Measurements from ENCODE around the gene SCGB1C2. TPM values are rescaled to one million over a fixed set of nuclear protein-coding genes. Genes with fewer than 3 reads are reported as not detected.
"Not testable (repeated sequence)": the region's sequence is repeated elsewhere in the genome, so short reads cannot be mapped to it uniquely, and the experiment has no call there.

Gene SCGB1C2
- total RNA-seq, 2 experiments from 2014 or later, result not detected

DNA sequence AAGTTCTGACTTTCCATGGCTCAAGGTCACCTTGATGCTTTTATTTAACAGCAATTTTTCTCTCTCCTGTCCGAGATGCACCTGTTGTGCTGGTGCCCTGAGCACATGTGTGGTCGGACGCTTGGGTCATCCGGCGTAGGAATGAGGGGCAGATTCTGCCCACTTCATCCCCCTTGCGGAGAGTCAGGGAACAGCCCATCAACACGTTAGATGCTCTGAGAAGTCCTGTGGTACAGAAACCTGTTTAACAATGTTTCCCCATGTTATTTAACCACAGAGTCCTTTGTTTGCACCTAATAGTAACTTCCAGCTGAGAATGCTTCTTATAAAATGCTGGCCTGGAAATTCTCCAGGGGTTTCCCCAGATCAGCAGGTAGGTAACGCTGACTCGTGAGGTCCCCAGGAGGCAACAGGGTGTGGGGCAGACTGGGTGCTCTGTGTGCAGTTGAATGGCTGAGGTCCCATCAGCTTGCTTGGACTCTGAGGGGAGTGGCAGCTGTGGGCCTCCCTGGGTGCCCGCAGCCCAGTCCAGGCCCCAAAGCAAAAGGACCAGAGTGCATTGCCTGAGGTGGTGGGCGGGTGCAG lies 26.2 kb downstream of the SCGB1C2 start:
- ATAC-seq (no peak), DNase-seq (no peak)
- Mint-ChIP-seq H3K27me3 (no peaks in the 10 kb centered on the region), H3K4me3 (no peak overlapping the region), H3K27ac (no peak overlapping the region), H3K9me3 (ENCODE audit: low read depth) (no peaks in the 10 kb centered on the region), H3K4me1 (no peaks in the 10 kb centered on the region), H3K36me3 (ENCODE audit: low read depth) (no peaks in the 10 kb centered on the region)
- CTCF ChIA-PET, result no interaction called here
- POLR2A ChIA-PET, result no interaction called here
- intact Hi-C loops (cut with DNase I, micrococcal nuclease), result no loop called here

DNA sequence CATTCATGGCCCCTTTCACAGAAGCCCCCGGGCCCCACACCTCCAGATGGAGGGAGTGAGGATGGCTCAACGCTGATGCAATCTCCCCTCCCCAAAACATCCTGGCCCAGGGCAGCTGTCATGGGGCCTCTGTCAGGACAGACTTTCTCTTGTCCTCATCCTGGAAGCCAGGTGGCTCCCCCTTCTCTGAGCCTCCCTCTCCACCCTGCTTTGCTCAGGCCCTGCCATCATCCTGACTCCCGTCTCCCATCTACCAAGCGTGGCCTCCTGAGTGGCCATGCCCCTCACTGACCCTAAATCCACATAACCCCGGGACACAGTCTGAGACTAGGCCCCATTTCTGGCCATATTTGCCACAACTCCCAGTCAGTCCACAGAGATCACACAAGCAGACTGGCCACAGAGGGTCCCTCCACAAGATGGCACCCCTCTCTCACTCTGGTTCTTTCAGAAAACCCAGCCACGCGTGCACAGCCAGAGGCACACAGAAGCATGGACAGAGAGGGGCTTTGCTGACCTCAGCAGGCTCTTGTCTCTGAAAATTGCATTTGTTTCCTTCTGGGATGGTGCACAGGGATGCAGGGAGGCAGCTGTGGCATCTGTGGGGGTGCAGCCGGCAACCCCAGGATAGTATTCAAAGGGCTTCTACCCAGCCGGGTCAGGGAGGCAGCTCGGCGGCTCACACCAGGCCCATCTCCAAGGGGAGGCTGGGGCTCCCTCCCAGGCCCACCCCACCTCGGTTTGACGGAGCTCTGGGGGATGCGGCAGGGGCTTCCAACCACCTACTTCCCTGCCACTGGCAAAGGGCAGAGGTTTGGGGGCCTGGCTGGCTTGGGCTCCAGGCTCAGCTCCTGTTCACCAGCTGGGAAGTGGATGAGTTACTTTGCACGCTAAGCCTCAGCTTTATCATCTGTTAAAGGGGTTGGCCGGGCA lies 27.2 kb downstream of the SCGB1C2 start:
- H3K9me3 Mint-ChIP-seq (ENCODE audit: low read depth), result no peaks in the 10 kb centered on the region
- no peaks in the 10 kb centered on the region for H3K27me3 Mint-ChIP-seq
- peak; percentile 45 for DNase-seq
- peak; percentile 26 for ATAC-seq
- H3K36me3 Mint-ChIP-seq (ENCODE audit: low read depth), result no peaks in the 10 kb centered on the region
- ChIA-PET CTCF (interaction anchor here (0.5 kb wide), 3 partner anchors 34 to 402 kb away, joined by 3 to 5 read pairs (median 4); no protein-coding TSS in a partner anchor), POLR2A (no interaction called here)
- H3K4me1 Mint-ChIP-seq, result no peaks in the 10 kb centered on the region
- no peak overlapping the region for H3K4me3 Mint-ChIP-seq
- intact Hi-C loops (cut with DNase I, micrococcal nuclease), result no loop called here
- H3K27ac Mint-ChIP-seq, result no peak overlapping the region

DNA sequence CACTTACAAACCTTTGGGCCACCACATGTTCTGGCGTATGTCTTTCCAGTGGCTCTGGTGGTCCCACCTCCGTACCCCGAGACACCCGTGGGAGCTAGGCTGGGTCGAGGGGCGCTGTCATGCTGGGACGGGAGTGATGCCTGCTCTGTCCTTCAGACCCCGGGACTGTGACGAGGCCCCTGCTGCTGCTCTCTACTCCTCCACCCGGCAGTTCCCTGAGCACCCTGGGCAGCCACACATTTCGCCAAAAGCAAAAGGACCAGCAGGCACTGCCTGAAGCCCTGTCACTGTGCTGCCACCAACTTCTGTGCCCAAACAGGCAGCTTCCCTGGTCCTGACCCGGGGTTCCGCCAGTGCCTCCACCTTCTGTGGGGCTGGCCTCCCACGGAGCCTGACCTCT lies 28.6 kb downstream of the SCGB1C2 start:
- H3K9me3 Mint-ChIP-seq (ENCODE audit: low read depth), result no peaks in the 10 kb centered on the region
- H3K36me3 Mint-ChIP-seq (ENCODE audit: low read depth), result no peaks in the 10 kb centered on the region
- H3K27me3 Mint-ChIP-seq, result no peaks in the 10 kb centered on the region
- no peak overlapping the region for H3K4me3 Mint-ChIP-seq
- DNase-seq, result no peak
- no peak overlapping the region for H3K27ac Mint-ChIP-seq
- intact Hi-C loops (cut with DNase I, micrococcal nuclease), result no loop called here
- ChIA-PET CTCF (no interaction called here), POLR2A (no interaction called here)
- H3K4me1 Mint-ChIP-seq, result no peaks in the 10 kb centered on the region
- no peak for ATAC-seq

DNA sequence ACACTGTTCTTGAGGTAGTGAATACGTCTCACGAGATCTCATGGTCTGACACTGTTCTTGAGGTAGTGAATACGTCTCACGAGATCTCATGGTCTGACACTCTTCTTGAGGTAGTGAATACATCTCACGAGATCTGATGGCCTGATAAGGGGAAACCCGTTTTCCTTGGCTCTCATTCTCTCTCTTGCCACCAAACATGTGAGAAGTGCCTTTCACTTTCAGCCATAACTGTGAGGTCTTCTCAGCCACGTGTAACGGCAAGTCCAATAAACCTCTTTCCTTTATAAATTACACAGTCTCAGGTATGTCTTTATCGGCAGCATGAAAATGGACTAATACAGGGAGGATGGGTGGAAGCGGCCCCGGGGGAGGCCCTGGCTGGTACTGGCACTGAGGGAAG lies 31.2 kb downstream of the SCGB1C2 start:
- CTCF ChIA-PET; intact Hi-C loops (cut with DNase I, micrococcal nuclease); H3K9me3 Mint-ChIP-seq (ENCODE audit: low read depth); H3K4me3 Mint-ChIP-seq; H3K27me3 Mint-ChIP-seq; POLR2A ChIA-PET; H3K36me3 Mint-ChIP-seq (ENCODE audit: low read depth); H3K27ac Mint-ChIP-seq; H3K4me1 Mint-ChIP-seq; DNase-seq; ATAC-seq: not testable (repeated sequence)

DNA sequence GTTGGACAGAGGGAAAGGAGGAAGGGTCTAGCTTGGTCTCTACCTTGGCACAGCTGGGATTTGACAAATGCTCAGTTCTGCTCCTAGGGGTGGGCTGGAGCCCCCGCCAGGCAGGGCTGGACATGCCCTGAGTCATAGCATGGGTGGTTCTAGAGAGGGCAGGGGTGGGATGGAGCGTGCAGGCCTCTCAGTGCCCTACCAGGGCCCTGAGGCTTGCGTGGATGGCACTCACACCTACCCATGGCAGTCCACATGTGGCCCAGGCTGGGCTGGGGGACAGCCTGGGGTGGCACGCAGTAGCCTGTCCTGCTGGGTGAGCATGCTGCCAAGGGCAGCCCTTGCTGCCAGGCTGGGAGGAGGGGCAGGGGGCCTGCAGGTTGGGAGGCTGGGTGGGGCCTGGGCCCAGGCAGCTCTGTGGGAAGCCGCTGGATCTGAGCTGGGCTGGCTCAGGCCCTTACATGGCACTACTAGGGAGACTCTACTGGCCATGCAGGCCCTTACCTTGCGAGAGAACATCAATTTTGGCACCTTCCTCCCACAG lies 32.8 kb downstream of the SCGB1C2 start:
- H3K27ac Mint-ChIP-seq, result no peak overlapping the region
- H3K4me3 Mint-ChIP-seq, result no peak overlapping the region
- ChIA-PET CTCF (no interaction called here), POLR2A (no interaction called here)
- H3K9me3 Mint-ChIP-seq (ENCODE audit: low read depth), result no peaks in the 10 kb centered on the region
- intact Hi-C loops (cut with DNase I, micrococcal nuclease), result no loop called here
- no peaks in the 10 kb centered on the region for H3K36me3 Mint-ChIP-seq (ENCODE audit: low read depth)
- no peak for DNase-seq
- no peaks in the 10 kb centered on the region for H3K4me1 Mint-ChIP-seq
- peaks cover 3% of the 10 kb centered on the region for H3K27me3 Mint-ChIP-seq
- no peak for ATAC-seq

DNA sequence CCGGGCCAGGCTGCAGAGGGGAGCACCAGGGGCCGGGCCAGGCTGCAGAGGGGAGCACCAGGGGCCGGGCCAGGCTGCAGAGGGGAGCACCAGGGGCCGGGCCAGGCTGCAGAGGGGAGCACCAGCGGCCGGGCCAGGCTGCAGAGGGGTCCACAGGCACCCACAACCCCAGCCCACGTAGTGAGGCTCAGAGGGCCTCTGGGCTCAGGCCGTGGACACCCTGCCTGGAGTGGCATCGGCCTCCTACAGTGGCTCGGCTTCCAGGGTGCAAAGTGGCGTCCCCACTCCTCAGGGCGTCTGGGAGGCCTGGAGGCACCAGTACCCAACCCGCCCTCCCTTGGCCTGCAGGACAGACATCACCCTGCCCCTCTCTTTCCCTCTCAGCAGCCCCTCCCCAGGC lies 34.5 kb downstream of the SCGB1C2 start:
- Mint-ChIP-seq H3K27ac (no peak overlapping the region), H3K4me1 (no peaks in the 10 kb centered on the region), H3K9me3 (ENCODE audit: low read depth) (no peaks in the 10 kb centered on the region), H3K27me3 (peaks cover 3% of the 10 kb centered on the region), H3K36me3 (ENCODE audit: low read depth) (no peaks in the 10 kb centered on the region), H3K4me3 (no peak overlapping the region)
- CTCF ChIA-PET, result no interaction called here
- DNase-seq (no peak), ATAC-seq (no peak)
- POLR2A ChIA-PET, result no interaction called here
- intact Hi-C loops (cut with DNase I, micrococcal nuclease), result no loop called here

DNA sequence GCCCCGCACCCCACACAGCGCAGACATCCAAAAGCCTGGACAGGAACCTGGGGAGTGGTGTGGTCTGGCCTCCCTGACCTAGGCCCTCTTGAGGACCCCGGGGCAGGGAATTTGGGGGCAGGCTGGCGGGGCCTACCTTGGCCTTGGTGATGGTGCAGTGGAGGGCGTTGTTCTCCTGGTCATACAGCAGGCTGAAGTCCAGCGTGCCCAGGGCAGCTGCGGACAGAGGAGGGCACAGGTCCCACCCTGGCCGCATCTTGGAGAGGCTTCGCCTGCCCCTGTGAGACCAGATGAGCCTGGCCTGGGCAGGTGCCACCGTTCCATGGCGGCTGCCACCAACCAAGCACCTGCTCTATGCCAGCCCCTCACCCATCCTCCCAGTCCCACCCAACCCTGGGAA lies 35.0 kb downstream of the SCGB1C2 start:
- no peak for ATAC-seq
- Mint-ChIP-seq H3K9me3 (ENCODE audit: low read depth) (no peaks in the 10 kb centered on the region), H3K27ac (no peak overlapping the region), H3K27me3 (peaks cover 3% of the 10 kb centered on the region), H3K36me3 (ENCODE audit: low read depth) (no peaks in the 10 kb centered on the region), H3K4me3 (no peak overlapping the region), H3K4me1 (no peaks in the 10 kb centered on the region)
- CTCF ChIA-PET, result no interaction called here
- POLR2A ChIA-PET, result no interaction called here
- intact Hi-C loops (cut with DNase I, micrococcal nuclease), result no loop called here
- DNase-seq, result no peak

DNA sequence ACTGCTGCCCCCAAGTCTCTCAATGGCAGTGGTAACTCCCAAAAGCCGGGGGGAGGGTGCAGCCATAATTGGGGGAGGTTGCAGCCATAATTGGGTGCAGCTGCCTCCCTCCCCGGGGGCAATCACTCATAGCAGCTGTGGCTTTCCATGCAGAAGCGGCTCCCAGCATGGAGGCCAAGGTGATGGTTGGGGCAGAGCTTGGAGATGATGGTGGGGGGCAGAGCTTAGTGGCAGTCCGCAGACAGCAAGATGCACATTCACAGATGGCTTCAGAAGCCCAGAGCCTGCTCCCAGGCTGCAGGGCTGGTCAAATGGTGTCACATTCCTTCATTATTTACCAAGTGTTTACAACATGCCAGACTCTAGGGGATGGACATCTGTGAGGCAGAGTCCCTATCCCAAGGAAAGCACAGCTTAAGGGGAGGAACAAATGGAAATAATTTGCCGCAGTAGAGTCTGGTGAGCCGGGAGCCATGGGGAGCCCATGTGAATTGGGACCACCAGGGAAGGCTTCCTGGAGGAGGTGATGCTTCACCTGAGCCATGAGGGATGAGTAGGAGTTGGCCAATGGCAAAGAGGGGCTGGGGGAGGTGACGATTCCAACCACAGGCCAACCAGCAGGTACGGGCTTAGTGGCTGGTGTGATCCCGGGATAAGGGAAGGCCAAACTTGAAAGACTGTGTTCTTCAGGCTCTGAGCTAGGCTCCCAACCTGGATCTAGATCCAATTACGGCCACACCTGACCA lies 36.0 kb downstream of the SCGB1C2 start:
- Mint-ChIP-seq H3K9me3 (ENCODE audit: low read depth) (no peaks in the 10 kb centered on the region), H3K4me3 (no peak overlapping the region), H3K27me3 (peaks cover 8% of the 10 kb centered on the region), H3K27ac (no peak overlapping the region), H3K36me3 (ENCODE audit: low read depth) (no peaks in the 10 kb centered on the region), H3K4me1 (no peaks in the 10 kb centered on the region)
- intact Hi-C loops (cut with DNase I, micrococcal nuclease), result no loop called here
- ATAC-seq (no peak), DNase-seq (no peak)
- ChIA-PET POLR2A (no interaction called here), CTCF (interaction anchor here (0.6 kb wide), 1 partner anchor 342 kb away, joined by 3 read pairs; no protein-coding TSS in a partner anchor)

DNA sequence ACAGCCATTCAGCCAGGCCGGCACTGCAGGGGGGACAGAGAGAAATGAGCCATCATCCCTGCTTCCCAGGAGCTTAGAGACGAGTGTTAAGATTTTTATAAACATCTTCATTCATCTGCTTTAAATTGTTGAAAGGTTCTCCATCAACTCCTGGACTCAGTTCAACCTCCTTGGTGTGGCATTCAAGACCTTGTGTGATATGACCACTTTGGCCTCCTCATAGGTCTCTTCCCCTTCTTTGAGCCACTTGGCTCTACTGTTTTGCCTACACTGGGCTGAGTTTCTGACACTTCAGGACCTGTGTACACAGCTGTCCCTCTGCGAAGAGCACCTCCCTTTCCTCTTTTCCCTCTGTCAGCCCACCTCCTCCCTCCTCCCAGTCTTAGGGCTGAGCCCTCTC lies 39.8 kb downstream of the SCGB1C2 start:
- DNase-seq (no peak), ATAC-seq (no peak)
- Mint-ChIP-seq H3K27ac (no peak overlapping the region), H3K4me3 (no peak overlapping the region), H3K4me1 (no peaks in the 10 kb centered on the region), H3K27me3 (peaks cover 17% of the 10 kb centered on the region), H3K36me3 (ENCODE audit: low read depth) (no peaks in the 10 kb centered on the region), H3K9me3 (ENCODE audit: low read depth) (no peaks in the 10 kb centered on the region)
- ChIA-PET CTCF (no interaction called here), POLR2A (no interaction called here)
- intact Hi-C loops (cut with DNase I, micrococcal nuclease), result no loop called here

DNA sequence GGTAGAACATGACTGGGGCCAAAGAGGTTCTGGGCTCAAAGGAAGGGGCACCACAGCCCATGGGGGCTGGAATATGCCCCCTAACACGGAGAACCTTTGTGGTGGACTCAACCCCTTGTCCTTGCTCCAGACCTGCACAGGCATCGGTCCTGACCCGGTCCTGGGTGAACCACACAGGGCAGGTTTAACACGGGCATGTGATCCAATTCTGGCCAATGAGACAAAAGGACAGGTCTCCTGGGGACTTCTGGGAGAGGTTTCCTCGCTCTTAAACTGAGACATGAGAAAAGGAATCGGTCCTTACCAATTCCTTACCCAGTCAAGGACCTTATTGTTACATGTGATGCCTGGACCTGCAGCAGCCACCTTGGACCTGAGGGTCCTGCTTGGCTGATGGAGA lies 40.4 kb downstream of the SCGB1C2 start:
- ChIA-PET POLR2A (no interaction called here), CTCF (no interaction called here)
- Mint-ChIP-seq H3K9me3 (ENCODE audit: low read depth) (no peaks in the 10 kb centered on the region), H3K27me3 (peaks cover 22% of the 10 kb centered on the region), H3K27ac (no peak overlapping the region), H3K4me3 (no peak overlapping the region), H3K36me3 (ENCODE audit: low read depth) (no peaks in the 10 kb centered on the region), H3K4me1 (no peaks in the 10 kb centered on the region)
- intact Hi-C loops (cut with DNase I, micrococcal nuclease), result no loop called here
- DNase-seq (no peak), ATAC-seq (no peak)

DNA sequence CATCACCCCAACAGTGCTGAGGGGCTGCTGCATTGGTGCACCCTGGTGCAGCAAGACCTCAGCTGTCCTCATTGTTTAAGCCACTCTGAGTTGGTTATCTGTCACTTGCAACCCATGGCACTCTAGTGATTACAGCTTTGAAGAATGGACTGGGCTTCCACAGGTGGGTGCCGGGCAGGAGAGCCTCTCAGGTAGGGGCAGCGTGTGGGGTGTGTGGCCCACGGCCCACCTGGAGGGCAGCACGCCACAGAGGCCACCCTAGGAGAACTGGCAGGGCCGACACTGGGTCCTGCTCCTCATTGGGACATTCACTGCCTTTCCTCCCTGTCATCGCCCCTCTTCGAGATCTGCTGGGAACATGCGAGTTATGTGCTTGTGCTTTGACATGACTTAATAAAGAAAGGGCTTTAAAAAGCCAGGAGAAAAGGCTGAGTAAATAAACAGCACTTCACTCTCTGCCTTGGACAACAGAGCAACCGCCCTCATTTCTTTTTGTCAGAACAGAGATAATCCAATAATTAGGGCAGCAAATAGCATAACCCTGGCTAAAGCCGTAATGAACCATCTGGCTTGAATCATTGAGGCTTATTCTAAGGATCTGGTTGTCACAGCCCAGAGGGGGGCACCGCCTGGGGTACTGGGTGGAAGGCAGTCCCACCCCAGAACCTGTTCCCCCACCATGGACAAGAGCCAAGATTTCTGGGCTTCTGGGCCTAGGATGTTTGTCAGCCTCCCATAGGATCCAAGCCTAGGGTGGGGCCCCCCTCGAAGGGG lies 41.1 kb downstream of the SCGB1C2 start:
- no peak overlapping the region for H3K4me3 Mint-ChIP-seq
- intact Hi-C loops (cut with DNase I, micrococcal nuclease), result no loop called here
- peaks cover 28% of the 10 kb centered on the region for H3K27me3 Mint-ChIP-seq
- no peak for ATAC-seq
- CTCF ChIA-PET, result no interaction called here
- DNase-seq, result no peak
- H3K9me3 Mint-ChIP-seq (ENCODE audit: low read depth), result no peaks in the 10 kb centered on the region
- H3K4me1 Mint-ChIP-seq, result no peaks in the 10 kb centered on the region
- no peak overlapping the region for H3K27ac Mint-ChIP-seq
- H3K36me3 Mint-ChIP-seq (ENCODE audit: low read depth), result no peaks in the 10 kb centered on the region
- POLR2A ChIA-PET, result no interaction called here

Measured in activated CD4-positive, alpha-beta T cell treated with anti-CD3 and anti-CD28 coated beads for 36 hours (primary cell).